Hematopoietic multipotent progenitor cell treated with erythropoietin and hydrocortisone succinate and interleukin-3 and kit ligand, for 4 days (in vitro differentiated cells): ENCODE measurements around the gene AMY1C.
"Not testable (repeated sequence)": the region's sequence is repeated elsewhere in the genome, so short reads cannot be mapped to it uniquely, and the experiment has no call there.

Source experiments
- DNase-seq: peaks from one replicate; pipeline ENCODE4 v3.0.0-alpha.2; 2015

Gene AMY1C

GRCh38 chr1:103749598-103749997 is at the start of gene AMY1C:
Gene AMY1C (plus strand): TSS chr1:103749898. CDS start chr1:103750470, 572 bp downstream.
- DNase-seq: not testable (repeated sequence)

GRCh38 chr1:103700669-103701068 is 49.0 kb upstream of the AMY1C start:
- DNase-seq: not testable (repeated sequence)

DNA sequence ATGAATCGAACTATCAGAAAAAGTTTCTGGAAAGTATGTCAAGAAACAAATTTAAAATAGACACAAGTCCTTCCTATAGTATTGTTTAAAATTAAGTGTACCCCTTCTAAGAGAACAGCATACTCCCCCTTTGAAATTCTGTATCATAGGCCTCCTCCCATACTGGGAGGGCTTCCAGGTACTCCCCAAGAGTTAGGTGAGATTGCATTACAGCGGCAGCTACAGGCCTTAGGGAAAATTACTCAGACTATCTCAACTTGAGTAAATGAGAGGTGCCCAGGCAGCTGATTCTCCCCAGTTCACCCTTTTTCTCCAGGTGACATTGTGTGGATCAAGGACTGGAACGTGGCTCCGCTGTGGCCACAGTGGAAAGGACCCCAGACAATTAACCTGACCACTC is 48.4 kb upstream of the AMY1C start:
- not testable (repeated sequence) for DNase-seq

GRCh38 chr1:103707670-103708069 is 42.0 kb upstream of the AMY1C start:
- DNase-seq: not testable (repeated sequence)

- DNase-seq: not testable (repeated sequence)
Measured at GRCh38 chr1:103710381-103710780, 39.3 kb upstream of the AMY1C start.

DNA sequence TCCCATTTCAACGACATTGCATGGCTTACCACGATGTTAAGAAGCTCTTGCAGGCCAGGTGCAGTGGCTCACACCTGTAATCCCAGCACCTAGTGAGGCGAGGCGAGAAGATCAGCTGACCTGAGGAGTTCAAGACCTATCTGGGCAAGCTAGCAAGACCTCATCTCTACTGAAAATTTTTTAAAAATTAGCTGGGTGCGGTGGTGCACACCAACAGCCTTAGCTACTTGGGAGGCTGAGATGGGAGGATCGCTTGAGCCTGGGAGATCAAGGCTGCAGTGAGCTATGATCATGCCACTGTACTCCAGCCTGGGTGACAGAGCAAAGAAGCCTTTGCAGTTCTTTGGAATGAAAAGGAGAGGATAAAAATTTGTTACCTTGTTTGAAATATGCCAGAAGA is 32.3 kb upstream of the AMY1C start:
- DNase-seq: not testable (repeated sequence)

GRCh38 chr1:103721473-103721872 is 28.2 kb upstream of the AMY1C start:
- DNase-seq: not testable (repeated sequence)

DNA sequence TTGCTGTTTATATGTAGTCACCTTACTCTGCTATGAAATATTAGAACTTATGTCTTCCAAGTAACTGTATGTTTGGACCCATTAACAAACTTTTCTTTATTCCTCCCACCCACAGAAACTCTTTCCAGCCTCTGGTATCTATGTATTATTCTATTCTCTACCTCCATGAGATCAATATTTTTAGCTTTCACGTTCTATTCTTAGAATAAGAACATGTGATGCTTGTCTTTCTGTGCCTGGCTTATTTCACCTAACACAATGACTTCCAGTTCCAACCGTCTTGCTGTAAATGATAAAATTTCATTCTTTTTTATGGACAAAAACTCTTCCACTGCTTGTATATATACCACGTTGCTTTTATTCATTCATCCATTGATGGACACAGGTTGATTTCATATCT is 14.4 kb upstream of the AMY1C start:
- DNase-seq: not testable (repeated sequence)

GRCh38 chr1:103738031-103738430 is 11.7 kb upstream of the AMY1C start:
- DNase-seq: not testable (repeated sequence)

DNA sequence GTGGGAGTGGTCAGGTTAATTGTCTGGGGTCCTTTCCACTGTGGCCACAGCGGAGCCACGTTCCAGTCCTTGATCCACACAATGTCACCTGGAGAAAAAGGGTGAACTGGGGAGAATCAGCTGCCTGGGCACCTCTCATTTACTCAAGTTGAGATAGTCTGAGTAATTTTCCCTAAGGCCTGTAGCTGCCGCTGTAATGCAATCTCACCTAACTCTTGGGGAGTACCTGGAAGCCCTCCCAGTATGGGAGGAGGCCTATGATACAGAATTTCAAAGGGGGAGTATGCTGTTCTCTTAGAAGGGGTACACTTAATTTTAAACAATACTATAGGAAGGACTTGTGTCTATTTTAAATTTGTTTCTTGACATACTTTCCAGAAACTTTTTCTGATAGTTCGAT is 5.2 kb upstream of the AMY1C start:
- DNase-seq: not testable (repeated sequence)

- DNase-seq: not testable (repeated sequence)
Measured at GRCh38 chr1:103745040-103745439, 4.7 kb upstream of the AMY1C start.

DNA sequence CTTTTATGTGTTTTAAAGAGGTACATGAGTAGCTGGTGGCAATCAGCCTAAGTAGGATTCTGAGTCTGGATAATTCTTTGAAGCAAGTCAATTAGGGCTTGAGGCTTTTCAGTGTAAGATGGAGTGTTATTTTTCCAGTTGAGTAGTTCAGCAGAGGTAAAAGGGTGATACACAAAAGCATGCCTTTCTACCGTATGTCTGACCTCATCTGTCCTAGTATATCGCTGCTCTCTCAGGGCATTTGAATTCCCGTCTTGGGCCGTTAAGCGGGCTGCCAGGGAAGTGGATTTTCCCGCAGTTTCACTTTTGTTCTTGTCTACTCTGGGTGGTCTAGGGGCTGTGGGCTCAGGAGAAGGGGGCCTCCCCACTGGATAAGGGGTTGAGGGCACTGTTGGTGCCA is 1.4 kb upstream of the AMY1C start:
- not testable (repeated sequence) for DNase-seq

GRCh38 chr1:103761896-103762295 is 12.2 kb downstream of the AMY1C start:
- DNase-seq: no peak

DNA sequence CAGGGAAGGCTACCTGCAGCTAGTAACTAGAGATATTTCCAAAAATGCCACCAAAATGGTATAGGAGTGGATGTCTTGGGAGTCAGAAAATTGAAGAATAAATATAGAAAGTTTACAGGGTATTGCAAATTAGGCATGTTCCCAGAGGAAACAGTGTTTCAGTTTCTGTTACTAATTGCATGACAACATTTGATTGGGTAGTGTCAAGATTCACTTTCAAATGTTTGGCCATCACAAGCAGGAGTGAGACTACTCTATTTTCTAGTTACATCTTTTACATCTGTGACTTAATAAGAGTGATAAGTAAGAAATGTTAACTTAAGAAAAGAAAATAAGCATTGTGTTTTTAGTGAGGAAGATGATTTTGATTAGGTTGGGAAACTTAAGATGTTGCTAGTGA is 30.2 kb downstream of the AMY1C start:
- DNase-seq: no peak

GRCh38 chr1:103783944-103784377 is 34.3 kb downstream of the AMY1C start:
- DNase-seq: peak; percentile 14

DNA sequence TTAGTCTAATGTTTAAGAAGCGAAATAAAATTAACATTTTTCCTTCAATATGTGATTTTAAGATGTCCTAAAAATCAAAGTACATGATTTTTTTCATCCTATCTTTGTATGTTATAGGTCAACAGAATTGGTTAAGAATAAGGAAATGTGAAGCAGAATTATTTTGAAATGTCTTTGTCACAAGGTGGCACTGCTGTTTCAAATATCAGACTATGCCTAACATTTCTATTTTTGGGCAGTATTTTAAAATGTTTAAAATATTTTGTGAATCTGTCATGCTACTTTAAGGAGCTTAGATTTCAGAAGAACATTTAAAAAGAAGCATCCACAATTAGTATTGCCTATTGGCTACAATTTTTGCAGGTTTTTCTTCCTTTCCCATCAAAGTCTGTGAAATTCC is 38.7 kb downstream of the AMY1C start:
- peak; percentile 32 for DNase-seq

- no peak for DNase-seq
Measured at GRCh38 chr1:103790172-103790571, 40.5 kb downstream of the AMY1C start.
